GM21515 (cell line): ENCODE measurements around the gene CUEDC1.
A peak's percentile ranks its signal among the peaks of the same experiment; 100 is the strongest.
"Not testable (repeated sequence)": the region's sequence is repeated elsewhere in the genome, so short reads cannot be mapped to it uniquely, and the experiment has no call there.

Experiments
- ATAC-seq: cut with Tn5 transposase; IDR thresholded peaks from one replicate; pipeline ENCODE4 v1.9.1; 2021; ENCODE audit not compliant: unreplicated experiment

CUEDC1 gene

GRCh38 chr17:57962279-57963148 is 7.3 kb upstream of the CUEDC1 start:
- no peak for ATAC-seq

DNA sequence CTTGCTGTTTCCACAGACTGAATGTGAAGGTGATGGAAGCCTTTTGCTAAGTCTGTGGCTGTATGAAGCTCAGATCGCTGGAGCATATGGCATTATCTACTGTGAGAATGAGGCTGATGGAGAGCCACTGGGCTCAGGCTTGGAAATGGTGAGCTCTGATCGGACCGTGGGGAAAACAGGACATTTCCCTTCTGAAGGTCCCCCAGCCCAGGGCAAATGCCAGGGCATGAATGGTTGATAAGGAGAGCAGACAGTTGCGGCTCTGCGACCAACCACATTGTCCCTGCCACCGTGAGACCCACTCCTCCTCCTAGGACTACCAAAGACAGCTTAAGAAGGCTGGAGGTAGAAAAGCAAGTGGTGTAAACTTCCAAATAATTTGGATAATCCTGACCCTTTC is 4.7 kb upstream of the CUEDC1 start:
- no peak for ATAC-seq

GRCh38 chr17:57958391-57958790 is 3.2 kb upstream of the CUEDC1 start:
- ATAC-seq: not testable (repeated sequence)

DNA sequence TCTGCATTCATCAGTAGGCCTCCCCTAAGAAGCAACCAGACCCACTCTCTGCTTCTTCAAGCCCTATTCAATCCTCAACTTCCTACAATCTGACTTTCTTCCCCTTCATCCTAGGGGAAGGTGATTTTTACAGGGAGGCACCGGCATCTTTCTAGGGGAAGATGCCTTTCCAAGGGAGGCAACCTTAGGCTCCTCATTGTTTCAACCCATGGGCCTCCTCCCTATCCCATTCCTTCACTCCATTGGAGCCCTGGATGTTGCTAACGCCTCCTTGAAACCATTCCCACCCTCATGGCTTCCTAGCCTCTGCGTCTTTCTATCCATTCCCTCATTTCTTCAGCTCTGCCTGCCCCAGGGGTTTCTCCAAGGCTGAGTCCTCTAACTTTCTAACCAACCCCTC is 2.7 kb upstream of the CUEDC1 start:
- no peak for ATAC-seq

- ATAC-seq: no peak
Observed at GRCh38 chr17:57957120-57957850, 2.1 kb upstream of the CUEDC1 start.

GRCh38 chr17:57956291-57957119 is 1.3 kb upstream of the CUEDC1 start:
- ATAC-seq: peak; percentile 61

- ATAC-seq: no peak
Observed at GRCh38 chr17:57954397-57955182, 622 bp downstream of the CUEDC1 start.

DNA sequence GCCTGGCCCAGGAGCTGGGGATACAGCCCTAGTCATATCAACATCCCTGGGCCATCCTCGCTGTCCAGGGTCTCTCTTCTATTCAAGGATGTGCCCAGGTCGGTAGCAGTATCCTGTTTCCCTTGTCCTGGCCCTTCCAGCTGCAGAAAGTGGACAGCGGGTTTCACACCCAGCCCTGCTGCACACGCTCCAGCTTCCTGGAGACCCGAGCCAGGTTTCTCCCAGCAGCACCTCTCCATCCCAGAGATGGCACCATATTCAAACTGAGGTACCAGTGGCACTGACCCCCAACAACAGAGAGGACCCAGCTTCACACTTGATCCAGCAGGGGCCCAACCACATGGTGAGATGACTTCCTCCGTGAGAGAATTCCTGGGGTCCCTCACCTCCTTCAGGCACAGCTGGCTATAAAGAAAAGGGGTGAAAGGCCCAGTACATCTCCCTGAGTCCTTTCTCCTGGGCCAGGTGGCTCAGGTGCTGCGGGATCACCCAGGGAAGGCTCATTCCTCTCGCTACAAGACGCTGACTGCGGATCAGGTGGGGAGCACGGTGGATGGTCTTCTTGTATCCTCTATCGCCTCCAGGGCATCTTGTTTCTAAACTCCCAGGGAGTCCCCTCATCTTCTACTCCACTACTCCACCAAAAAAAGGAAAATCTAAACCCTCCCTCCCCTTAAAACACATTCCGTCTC is 1.4 kb downstream of the CUEDC1 start:
- ATAC-seq: no peak

DNA sequence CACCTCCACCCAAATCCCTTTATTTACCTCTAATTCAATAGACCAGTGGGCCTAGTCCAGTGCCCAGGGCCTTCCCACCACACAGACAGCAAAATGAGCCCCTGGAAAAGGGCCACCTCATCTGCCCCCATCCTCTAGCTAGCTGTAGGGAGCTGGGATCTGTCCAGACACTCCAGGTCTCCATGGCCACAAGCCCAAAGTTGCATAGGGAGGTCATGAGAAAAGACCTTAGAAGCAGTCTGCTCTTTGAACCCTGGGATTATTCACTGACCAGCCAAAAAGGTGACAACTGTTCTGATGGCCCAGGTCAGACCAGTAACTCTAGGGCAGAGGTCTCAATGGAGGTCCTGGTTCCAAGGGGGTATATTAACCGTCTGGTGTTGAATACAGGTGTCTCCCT is 2.0 kb downstream of the CUEDC1 start:
- no peak for ATAC-seq

DNA sequence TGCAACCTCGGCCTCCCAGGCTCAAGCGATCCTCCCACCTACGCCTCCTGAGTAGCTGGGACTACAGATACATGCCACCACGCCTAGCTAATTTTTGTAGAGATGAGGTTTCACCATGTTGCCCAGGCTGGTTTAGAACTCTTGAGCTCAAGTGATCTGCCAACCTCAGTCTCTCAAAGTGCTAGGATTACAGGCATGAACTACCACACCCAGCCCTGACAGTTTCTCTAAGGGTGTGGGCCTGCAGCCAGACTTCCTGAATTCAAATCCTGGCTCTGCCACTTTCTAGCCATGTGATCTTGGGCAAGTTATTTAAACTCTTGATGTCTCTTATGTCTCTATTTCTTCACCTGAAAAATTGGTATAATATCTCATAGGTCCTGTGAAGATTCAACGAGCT is 5.6 kb downstream of the CUEDC1 start:
- ATAC-seq: no peak

- no peak for ATAC-seq
Observed at GRCh38 chr17:57948555-57949420, 6.4 kb downstream of the CUEDC1 start.

- no peak for ATAC-seq
Observed at GRCh38 chr17:57948169-57948554, 7.0 kb downstream of the CUEDC1 start.

DNA sequence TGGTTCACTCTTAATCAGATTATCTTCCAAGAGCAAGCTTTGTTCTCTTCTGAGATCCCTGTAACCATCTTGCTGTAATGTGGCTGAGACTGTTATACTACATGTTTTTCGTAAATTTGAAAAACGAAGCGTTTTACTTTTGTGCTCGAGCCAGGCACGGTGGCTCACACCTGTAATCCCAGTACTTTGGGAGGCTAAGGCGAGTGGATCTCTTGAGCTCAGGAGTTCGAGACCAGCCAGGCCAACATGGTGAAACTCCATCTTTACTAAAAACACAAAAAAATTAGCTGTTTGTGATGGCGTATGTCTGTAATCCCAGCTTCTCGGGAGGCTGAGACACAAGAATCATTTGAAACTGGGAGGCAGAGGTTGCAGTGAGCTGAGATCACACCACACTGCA is 7.8 kb downstream of the CUEDC1 start:
- ATAC-seq: no peak

DNA sequence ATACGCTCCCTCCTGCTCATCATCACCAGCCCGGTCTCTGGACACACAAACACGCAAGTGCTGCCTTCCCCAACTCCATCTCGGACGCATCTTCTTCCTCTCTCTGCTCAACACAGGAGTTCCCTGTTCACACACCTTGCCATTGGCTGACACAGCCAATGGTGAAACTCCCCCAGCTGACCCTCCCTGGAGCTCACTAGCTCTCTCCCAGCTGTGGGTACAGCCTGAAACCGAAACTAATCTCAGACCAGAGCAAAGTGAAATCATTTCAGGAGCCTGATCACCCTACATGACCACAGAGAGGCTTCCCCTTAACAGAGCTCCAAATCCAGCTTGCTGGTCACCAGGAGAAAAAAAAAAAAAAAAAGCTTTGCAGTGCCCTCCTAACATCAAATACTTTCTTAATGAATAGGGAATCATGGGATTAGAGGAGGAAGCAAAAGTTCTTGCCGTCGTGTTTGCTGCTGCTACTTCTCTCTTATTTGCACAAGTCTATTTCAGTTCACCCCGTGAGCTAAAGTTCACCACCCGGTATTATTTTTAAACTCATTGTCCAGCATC is 8.3 kb downstream of the CUEDC1 start:
- ATAC-seq: peak; percentile 76

DNA sequence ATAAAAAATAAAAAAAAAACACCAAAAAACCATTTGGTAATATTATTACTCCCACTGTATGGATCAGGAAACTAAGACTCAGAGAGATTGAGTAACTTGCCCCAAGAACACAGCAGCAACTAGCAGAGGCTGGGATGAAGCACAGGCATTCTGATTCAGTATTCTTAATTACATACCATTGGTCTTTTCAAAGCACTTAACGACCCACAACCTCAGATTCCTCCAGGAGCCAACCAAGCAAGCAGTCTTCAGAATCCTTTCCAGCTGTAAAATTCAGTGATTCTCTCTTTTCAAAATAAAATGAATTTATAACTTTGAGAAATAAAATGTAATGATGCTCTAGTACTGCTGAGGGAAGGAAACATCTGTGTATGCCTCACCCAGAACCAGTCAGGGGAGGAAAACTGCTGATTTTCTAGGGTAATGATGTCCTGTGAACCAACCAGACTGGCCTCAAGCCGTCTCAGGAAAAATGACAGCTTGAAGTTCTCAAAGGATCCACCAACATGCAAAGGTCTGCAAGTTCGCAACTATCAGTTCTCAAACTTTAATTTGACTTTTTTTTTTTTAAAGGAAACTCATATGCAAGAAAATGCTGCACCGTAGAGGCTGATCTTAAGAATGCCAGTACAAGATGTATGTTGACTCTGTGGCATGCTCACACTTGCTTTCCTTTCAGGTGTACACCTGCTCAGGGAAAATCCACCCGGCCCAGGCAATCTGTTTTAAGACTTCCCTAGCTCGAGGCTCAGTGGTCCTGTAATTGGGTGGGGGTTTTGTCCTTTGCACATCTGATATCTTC is 9.0 kb downstream of the CUEDC1 start:
- no peak for ATAC-seq

GRCh38 chr17:57944908-57945307 is 10.3 kb downstream of the CUEDC1 start:
- no peak for ATAC-seq

GRCh38 chr17:57943645-57944044 is 11.6 kb downstream of the CUEDC1 start:
- ATAC-seq: no peak

- ATAC-seq: no peak
Observed at GRCh38 chr17:57943140-57943539, 12.1 kb downstream of the CUEDC1 start.
